Vagina (tissue), 2 donors: ENCODE data around the gene EPS8L3.

ENCODE experiments used
- CTCF ChIP-seq, 3 experiments: fragments of 450-650 bp in 2 of 3; fragments of 200-600 bp in 1 of 3; sonication (generic) in 1 of 3; IDR thresholded peaks; one replicate each; pipeline ENCODE4 v1.5.1; 2017 to 2019; ENCODE audit warnings: antibody characterized with exemption in 3 of 3, mild to moderate bottlenecking in 2 of 3, moderate library complexity in 2 of 3
- POLR2A ChIP-seq, 2 donors: fragments of 450-650 bp; IDR thresholded peaks; one replicate each; pipeline ENCODE4 v1.6.1; 2017; ENCODE audit warnings: antibody characterized with exemption in 2 of 2, mild to moderate bottlenecking in 2 of 2, moderate library complexity in 2 of 2
- POLR2AphosphoS5 ChIP-seq, 2 donors: sonication (generic); formaldehyde crosslinking; IDR thresholded peaks; one replicate each; pipeline ENCODE4 v1.9.0; 2017; ENCODE audit warnings: antibody characterized with exemption in 2 of 2, mild to moderate bottlenecking in 2 of 2, low read depth in 1 of 2; ENCODE audit not compliant: insufficient read depth in 1 of 2

GRCh38 chr1:109785446-109786111, 21.9 kb upstream of the EPS8L3 start:
- TF ChIP-seq POLR2A (IDR thresholded peaks at IDR 0.05) (no peak), POLR2AphosphoS5 (IDR thresholded peaks at IDR 0.05; ENCODE audit: insufficient read depth in 1 of 2, low read depth in 1 of 2) (no peak), CTCF (IDR thresholded peaks at IDR 0.05) (no peak)
